Tibial nerve (tissue), 4 donors: Measurements from ENCODE around the gene PDLIM7. TPM values are rescaled to one million over a fixed set of nuclear protein-coding genes. Genes with fewer than 3 reads are reported as not detected.

Experiments used
- DNase-seq, 2 donors: peaks; one replicate each; pipeline ENCODE4 v3.0.0-alpha.2; 2019; ENCODE audit warnings: low spot score in 2 of 2
- H3K27ac ChIP-seq, 4 donors: fragments of 200-600 bp; sonication (generic) in 3 of 4; one replicate each; pipeline ENCODE4 v1.5.1; 2017 to 2019; ENCODE audit warnings: mild to moderate bottlenecking in 1 of 4
- H3K27me3 ChIP-seq, 2 donors: fragments of 200-600 bp; sonication (generic) in 1 of 2; one replicate each; pipeline versions ENCODE4 v1.5.1 to v1.6.0; 2017 to 2019
- H3K36me3 ChIP-seq, 3 donors: fragments of 200-600 bp; sonication (generic); one replicate each; pipeline ENCODE4 v1.5.1; 2018 to 2019
- H3K4me1 ChIP-seq, 4 donors: fragments of 200-600 bp; sonication (generic) in 3 of 4; one replicate each; pipeline ENCODE4 v1.5.1; 2017 to 2019
- H3K4me3 ChIP-seq, 4 donors: fragments of 200-600 bp; sonication (generic) in 3 of 4; one replicate each; pipeline ENCODE4 v1.5.1; 2017 to 2019; ENCODE audit warnings: mild to moderate bottlenecking in 1 of 4, moderate library complexity in 1 of 4
- H3K9me3 ChIP-seq, 4 donors: fragments of 200-600 bp; sonication (generic) in 3 of 4; one replicate each; pipeline ENCODE4 v1.5.1; 2017 to 2019
- CTCF ChIP-seq, 5 experiments: fragments of 200-600 bp in 3 of 5; fragments of 450-650 bp in 2 of 5; sonication (generic) in 3 of 5; IDR thresholded peaks; one replicate each; pipeline ENCODE4 v1.5.1; 2016 to 2019; ENCODE audit warnings: antibody characterized with exemption in 5 of 5, mild to moderate bottlenecking in 3 of 5, moderate library complexity in 2 of 5
- EP300 ChIP-seq, 2 donors: sonication (generic); formaldehyde crosslinking; IDR thresholded peaks; one replicate each; pipeline ENCODE4 v1.6.1; 2017; ENCODE audit warnings: antibody characterized with exemption in 2 of 2, mild to moderate bottlenecking in 1 of 2
- POLR2A ChIP-seq, 2 donors: fragments of 450-650 bp; IDR thresholded peaks; one replicate each; pipeline ENCODE4 v1.6.1; 2017; ENCODE audit warnings: antibody characterized with exemption in 2 of 2, mild to moderate bottlenecking in 2 of 2, moderate library complexity in 2 of 2
- whole genome bisulfite sequencing, 2 donors: methylation state at CpG; one replicate each; pipeline ENCODE4 v1.1.5; 2018; 5-methylcytosine and 5-hydroxymethylcytosine counted together
- total RNA-seq, 4 donors: library from RNA; depleted of rRNA; stranded (reverse); fragments of >200 nt; gene quantifications; one replicate each; pipeline ENCODE4 v1.1.0, GENCODE V29; 2016

The PDLIM7 gene
- total RNA-seq, 4 donors from 2014 or later, result 78.0 to 138 (median 89.9) TPM

DNA sequence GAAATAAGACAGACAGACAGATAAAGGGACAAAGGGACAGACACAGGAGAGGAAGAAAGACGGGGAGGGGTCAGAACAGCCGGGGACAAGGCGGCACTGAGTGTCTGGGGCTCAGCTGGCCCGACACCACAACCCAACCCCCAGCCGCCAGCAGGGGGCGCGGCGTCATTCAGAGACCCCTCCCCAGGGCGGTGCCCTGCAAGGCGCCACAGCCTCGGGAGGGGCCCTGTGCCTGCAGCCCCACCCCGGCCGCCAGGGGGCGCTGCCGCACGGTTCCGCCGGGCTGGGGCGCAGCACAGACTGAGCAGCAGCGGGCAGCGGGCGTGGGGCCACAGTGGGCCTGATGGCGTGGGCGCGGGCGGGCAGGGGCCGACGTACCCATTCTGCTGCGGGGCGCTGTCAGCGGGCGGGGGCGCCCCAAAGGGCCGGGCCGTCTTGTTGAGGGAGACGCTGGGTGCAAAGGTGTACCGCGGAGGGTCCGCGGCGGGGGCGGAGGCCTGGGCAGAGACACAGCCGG, 5.9 kb downstream of the PDLIM7 start:
- H3K4me3 ChIP-seq, result no peak overlapping the region
- H3K27ac ChIP-seq, result peak overlapping the region in 3 of 4 donors; percentile 34 to 93 (median 48)
- peaks cover 0 to 59% (median 0%) of the 10 kb centered on the region in 3 donors for H3K36me3 ChIP-seq
- 58 to 62% methylated on average over 23 to 43 of the region's 43 CpGs for WGBS, 2 donors
- no peaks in the 10 kb centered on the region for H3K27me3 ChIP-seq
- no peaks in the 10 kb centered on the region for H3K9me3 ChIP-seq
- H3K4me1 ChIP-seq, result peaks cover 0 to 76% (median 35%) of the 10 kb centered on the region in 4 donors
- peak; percentile 45 to 86 (median 73) for TF ChIP-seq CTCF (IDR thresholded peaks at IDR 0.05)
- no peak for TF ChIP-seq POLR2A (IDR thresholded peaks at IDR 0.05)
- no peak for TF ChIP-seq EP300 (IDR thresholded peaks at IDR 0.05)
- DNase-seq, result no peak

GRCh38 chr5:177490992-177491391, 6.4 kb downstream of the PDLIM7 start:
- peak overlapping the region in 3 of 4 donors; percentile 34 to 93 (median 65) for H3K27ac ChIP-seq

DNA sequence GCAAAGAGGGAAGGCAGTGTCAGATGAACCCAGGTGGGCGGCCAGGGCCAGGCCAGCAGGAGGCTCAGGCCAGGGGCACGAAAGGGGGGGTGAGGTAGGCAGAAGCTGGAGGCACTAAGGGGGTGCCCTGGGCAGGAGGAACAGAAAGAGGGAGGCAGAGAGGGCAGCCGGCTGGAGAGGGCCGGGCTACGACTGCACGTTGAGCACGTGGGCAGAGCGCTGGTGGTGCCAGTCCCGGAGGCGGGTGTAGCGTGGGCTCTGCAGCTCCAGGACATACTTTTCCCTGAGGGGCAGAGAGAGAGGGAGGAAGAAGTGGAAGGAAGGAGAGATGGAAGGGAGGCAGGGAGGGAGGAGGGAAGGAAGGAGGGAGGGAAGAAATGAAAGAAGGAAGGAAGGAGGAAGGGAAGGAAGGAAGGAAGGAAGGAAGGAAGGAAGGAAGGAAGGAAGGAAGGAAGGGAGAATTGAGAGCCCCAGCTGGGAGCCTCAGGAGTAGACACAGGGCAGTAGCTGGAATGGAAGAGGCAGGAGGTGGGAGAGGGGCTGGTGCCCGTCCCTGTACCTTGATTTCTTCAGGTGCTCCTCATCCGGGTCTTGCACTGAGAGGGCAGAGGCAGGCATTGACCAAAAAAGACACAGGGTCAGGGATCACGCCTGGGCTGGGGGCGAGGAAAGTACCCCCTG, 7.0 kb downstream of the PDLIM7 start:
- H3K4me1 ChIP-seq, result peaks cover 0 to 66% (median 25%) of the 10 kb centered on the region in 4 donors
- peaks cover 0 to 69% (median 0%) of the 10 kb centered on the region in 3 donors for H3K36me3 ChIP-seq
- peak overlapping the region in 2 of 4 donors; percentile 65 to 93 for H3K27ac ChIP-seq
- H3K27me3 ChIP-seq, result no peaks in the 10 kb centered on the region
- no peak for DNase-seq
- H3K9me3 ChIP-seq, result no peaks in the 10 kb centered on the region
- no peak for TF ChIP-seq CTCF (IDR thresholded peaks at IDR 0.05)
- no peak for TF ChIP-seq POLR2A (IDR thresholded peaks at IDR 0.05)
- no peak for TF ChIP-seq EP300 (IDR thresholded peaks at IDR 0.05)
- no peak overlapping the region for H3K4me3 ChIP-seq
- 60 to 77% methylated on average over 15 of the region's 15 CpGs for WGBS, 2 donors

More at GRCh38 chr5:177490992-177491391, 6.4 kb downstream of the PDLIM7 start:
- H3K27me3 ChIP-seq, result no peaks in the 10 kb centered on the region
- H3K4me3 ChIP-seq, result no peak overlapping the region
- peaks cover 0 to 71% (median 30%) of the 10 kb centered on the region in 4 donors for H3K4me1 ChIP-seq
- WGBS, 2 donors, result 85 to 89% methylated on average over 16 of the region's 16 CpGs
- H3K9me3 ChIP-seq, result no peaks in the 10 kb centered on the region
- no peak for DNase-seq
- peaks cover 0 to 64% (median 0%) of the 10 kb centered on the region in 3 donors for H3K36me3 ChIP-seq
- TF ChIP-seq POLR2A (IDR thresholded peaks at IDR 0.05) (no peak), CTCF (IDR thresholded peaks at IDR 0.05) (no peak), EP300 (IDR thresholded peaks at IDR 0.05) (no peak)

- no peak for DNase-seq
- no peak for TF ChIP-seq POLR2A (IDR thresholded peaks at IDR 0.05)
- peak in 1 of 5 experiments; percentile 7 for TF ChIP-seq CTCF (IDR thresholded peaks at IDR 0.05)
- TF ChIP-seq EP300 (IDR thresholded peaks at IDR 0.05), result no peak
- Histone ChIP-seq H3K9me3 (no peaks in the 10 kb centered on the region), H3K27me3 (no peaks in the 10 kb centered on the region), H3K4me1 (peaks cover 0 to 66% (median 13%) of the 10 kb centered on the region in 4 donors), H3K27ac (peak overlapping the region in 3 of 4 donors; percentile 10 to 93 (median 65)), H3K4me3 (no peak overlapping the region), H3K36me3 (peaks cover 0 to 81% (median 0%) of the 10 kb centered on the region in 3 donors)
- WGBS, 2 donors, result 56 to 61% methylated on average over 15 to 25 of the region's 26 CpGs
Measured at GRCh38 chr5:177489119-177489716, 8.2 kb downstream of the PDLIM7 start.

GRCh38 chr5:177487975-177488374, 9.4 kb downstream of the PDLIM7 start:
- H3K27me3 ChIP-seq, result no peaks in the 10 kb centered on the region
- WGBS, 2 donors, result 88 to 91% methylated on average over 15 of the region's 15 CpGs
- no peak for DNase-seq
- H3K9me3 ChIP-seq, result no peaks in the 10 kb centered on the region
- H3K4me1 ChIP-seq, result peaks cover 0 to 58% (median under 1%) of the 10 kb centered on the region in 4 donors
- H3K36me3 ChIP-seq, result peaks cover 0 to 94% (median 0%) of the 10 kb centered on the region in 3 donors
- TF ChIP-seq EP300 (IDR thresholded peaks at IDR 0.05) (no peak), CTCF (IDR thresholded peaks at IDR 0.05) (no peak), POLR2A (IDR thresholded peaks at IDR 0.05) (no peak)
- peak overlapping the region in 1 of 4 donors; percentile 27 for H3K27ac ChIP-seq
- no peak overlapping the region for H3K4me3 ChIP-seq
